ENCODE measurements around the gene MLX. TPM values are rescaled to one million over a fixed set of nuclear protein-coding genes. Genes with fewer than 3 reads are reported as not detected.

The MLX gene
- total RNA-seq, 1 experiment from 2014 or later: 37.5 TPM

DNA sequence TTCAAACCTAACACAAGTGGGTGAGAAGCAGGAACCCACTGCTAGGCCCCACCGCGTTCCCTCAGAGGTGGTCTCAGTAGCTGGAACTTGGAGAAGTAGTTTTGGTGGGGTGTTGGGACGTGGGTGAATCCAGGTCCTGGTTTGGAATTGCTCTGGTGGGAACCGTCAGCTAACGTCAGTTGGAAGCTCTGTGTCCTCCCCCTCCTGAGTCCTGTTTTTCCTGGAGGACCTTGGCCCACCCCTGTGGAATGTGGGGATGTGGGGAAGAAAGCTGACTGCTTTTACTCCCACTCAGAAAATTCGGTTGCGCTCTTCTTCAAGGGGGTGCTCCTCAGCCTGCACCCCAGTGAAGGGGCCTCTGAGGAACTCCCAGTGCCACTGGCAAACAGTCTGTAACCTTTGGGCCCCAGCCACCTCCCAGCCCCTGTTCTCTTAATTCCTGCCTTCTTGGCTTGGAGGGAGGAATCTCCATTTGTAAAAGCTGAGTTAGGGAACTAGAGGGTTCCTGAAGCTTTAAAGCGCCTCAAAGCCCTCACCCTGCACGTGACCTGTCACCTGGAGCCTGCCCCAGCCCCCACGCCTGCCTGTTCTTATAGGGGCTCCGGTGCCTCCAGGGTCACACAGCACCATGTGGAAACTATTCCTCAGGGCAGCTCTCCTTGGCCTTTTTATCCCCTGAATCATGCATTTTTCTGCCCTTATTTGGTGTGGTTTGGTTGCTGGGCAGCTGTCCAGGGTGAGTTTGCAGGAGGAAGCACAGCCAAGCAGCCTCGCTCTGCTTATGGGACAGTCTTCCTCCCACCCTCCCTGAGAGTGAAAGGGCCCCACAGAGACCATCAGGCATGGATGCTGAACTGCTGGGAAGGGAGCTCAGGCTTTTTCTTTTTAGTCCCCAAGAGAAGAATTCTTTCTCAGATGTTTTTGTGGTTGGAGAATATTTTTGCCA lies 47.1 kb upstream of the MLX start:
- H3K9me3 Mint-ChIP-seq (ENCODE audit: unreplicated experiment): no peaks in the 10 kb centered on the region
- no TSS peak for BruUV-seq (replicated peaks)
- no peaks in the 10 kb centered on the region for H3K27me3 Mint-ChIP-seq (ENCODE audit: insufficient read depth, unreplicated experiment)
- H3K4me1 ChIP-seq: peaks cover 64% of the 10 kb centered on the region
- H3K36me3 Mint-ChIP-seq (ENCODE audit: insufficient read depth, unreplicated experiment): peaks cover 35% of the 10 kb centered on the region
- CTCF ChIA-PET: interaction anchor here (0.5 to 2.6 kb wide), 8 partner anchors 7 to 244 kb away, joined by 3 to 20 read pairs (median 6); partner anchors contain the start of gene CAVIN1
- peaks cover 1% of the 10 kb centered on the region for H3K36me3 ChIP-seq (ENCODE audit: control insufficient read depth, insufficient read depth, low read length)
- TF ChIP-seq, protein P1, sequence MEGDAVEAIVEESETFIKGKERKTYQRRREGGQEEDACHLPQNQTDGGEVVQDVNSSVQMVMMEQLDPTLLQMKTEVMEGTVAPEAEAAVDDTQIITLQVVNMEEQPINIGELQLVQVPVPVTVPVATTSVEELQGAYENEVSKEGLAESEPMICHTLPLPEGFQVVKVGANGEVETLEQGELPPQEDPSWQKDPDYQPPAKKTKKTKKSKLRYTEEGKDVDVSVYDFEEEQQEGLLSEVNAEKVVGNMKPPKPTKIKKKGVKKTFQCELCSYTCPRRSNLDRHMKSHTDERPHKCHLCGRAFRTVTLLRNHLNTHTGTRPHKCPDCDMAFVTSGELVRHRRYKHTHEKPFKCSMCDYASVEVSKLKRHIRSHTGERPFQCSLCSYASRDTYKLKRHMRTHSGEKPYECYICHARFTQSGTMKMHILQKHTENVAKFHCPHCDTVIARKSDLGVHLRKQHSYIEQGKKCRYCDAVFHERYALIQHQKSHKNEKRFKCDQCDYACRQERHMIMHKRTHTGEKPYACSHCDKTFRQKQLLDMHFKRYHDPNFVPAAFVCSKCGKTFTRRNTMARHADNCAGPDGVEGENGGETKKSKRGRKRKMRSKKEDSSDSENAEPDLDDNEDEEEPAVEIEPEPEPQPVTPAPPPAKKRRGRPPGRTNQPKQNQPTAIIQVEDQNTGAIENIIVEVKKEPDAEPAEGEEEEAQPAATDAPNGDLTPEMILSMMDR (IDR thresholded peaks at IDR 0.05; ENCODE audit: insufficient read depth in 1 of 2, low read depth in 1 of 2, low read length in 1 of 2, severe bottlenecking in 1 of 2, unreplicated experiment in 1 of 2): no peak
- no peaks in the 10 kb centered on the region for H3K9me3 ChIP-seq
- no peaks in the 10 kb centered on the region for H3K27me3 ChIP-seq (replicated peaks; ENCODE audit: control insufficient read depth, insufficient read depth, low read length)
- peak; percentile 72 to 82 for DNase-seq
- POLR2A ChIA-PET: interaction anchor here (1.0 to 1.4 kb wide), 4 partner anchors 22 to 132 kb away, joined by 3 to 9 read pairs (median 4); partner anchors contain the start of genes CAVIN1 and STAT3
- peak overlapping the region; percentile 90 for H3K27ac Mint-ChIP-seq (ENCODE audit: unreplicated experiment)
- peak overlapping the region; percentile 45 for H3K4me3 Mint-ChIP-seq (ENCODE audit: unreplicated experiment)
- H3K4me3 ChIP-seq (ENCODE audit: low read depth, low read length): no peak overlapping the region
- peaks cover 55% of the 10 kb centered on the region for H3K4me1 Mint-ChIP-seq (ENCODE audit: low read depth, unreplicated experiment)
- intact Hi-C loops (cut with micrococcal nuclease; ENCODE audit: unreplicated experiment): loop anchor here (10.0 kb wide), 1 partner anchor 55 kb away; no protein-coding TSS in a partner anchor

DNA sequence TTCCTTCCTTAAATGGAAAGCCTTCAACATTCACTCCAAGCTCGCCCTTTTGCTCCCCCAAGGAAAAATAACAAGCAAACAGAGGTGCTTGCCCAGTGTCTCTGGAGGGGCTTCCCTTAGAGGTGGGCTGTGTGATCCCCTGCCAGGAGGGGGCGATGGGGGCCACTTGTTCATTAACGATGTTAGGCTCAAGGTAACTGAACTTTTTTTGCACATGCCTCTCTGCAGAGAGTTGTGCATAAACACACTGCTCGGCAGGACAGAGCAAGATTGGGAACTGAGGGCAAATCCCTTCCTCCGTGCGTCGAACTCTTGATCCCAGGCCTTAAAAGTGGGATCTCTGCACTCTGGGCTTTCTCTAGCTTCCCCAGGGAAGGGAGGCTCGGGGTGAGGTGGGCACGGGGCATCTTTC lies 46.4 kb upstream of the MLX start:
- Mint-ChIP-seq H3K4me3 (ENCODE audit: unreplicated experiment) (peak overlapping the region; percentile 45), H3K9me3 (ENCODE audit: unreplicated experiment) (no peaks in the 10 kb centered on the region), H3K4me1 (ENCODE audit: low read depth, unreplicated experiment) (peaks cover 62% of the 10 kb centered on the region), H3K27me3 (ENCODE audit: insufficient read depth, unreplicated experiment) (no peaks in the 10 kb centered on the region), H3K27ac (ENCODE audit: unreplicated experiment) (peak overlapping the region; percentile 90), H3K36me3 (ENCODE audit: insufficient read depth, unreplicated experiment) (peaks cover 35% of the 10 kb centered on the region)
- peak in 1 of 2 experiments; percentile 63 for DNase-seq
- ChIA-PET CTCF (interaction anchor here (0.9 to 2.2 kb wide), 5 partner anchors 58 to 243 kb away, joined by 3 to 11 read pairs (median 4); partner anchors contain the start of gene CAVIN1), POLR2A (interaction anchor here (0.6 to 1.4 kb wide), 4 partner anchors 21 to 211 kb away, joined by 3 to 9 read pairs (median 3); partner anchors contain the start of genes CAVIN1 and STAT3)
- TF ChIP-seq, protein P1 (IDR thresholded peaks at IDR 0.05; ENCODE audit: insufficient read depth in 1 of 2, low read depth in 1 of 2, low read length in 1 of 2, severe bottlenecking in 1 of 2, unreplicated experiment in 1 of 2): peak; percentile 44 to 52
- no peaks in the 10 kb centered on the region for H3K9me3 ChIP-seq
- peaks cover 1% of the 10 kb centered on the region for H3K36me3 ChIP-seq (ENCODE audit: control insufficient read depth, insufficient read depth, low read length)
- no peak overlapping the region for H3K4me3 ChIP-seq (ENCODE audit: low read depth, low read length)
- peaks cover 64% of the 10 kb centered on the region for H3K4me1 ChIP-seq
- no peaks in the 10 kb centered on the region for H3K27me3 ChIP-seq (replicated peaks; ENCODE audit: control insufficient read depth, insufficient read depth, low read length)
- TSS peak; percentile 18 for BruUV-seq (replicated peaks)
- intact Hi-C loops (cut with micrococcal nuclease; ENCODE audit: unreplicated experiment): no loop called here

DNA sequence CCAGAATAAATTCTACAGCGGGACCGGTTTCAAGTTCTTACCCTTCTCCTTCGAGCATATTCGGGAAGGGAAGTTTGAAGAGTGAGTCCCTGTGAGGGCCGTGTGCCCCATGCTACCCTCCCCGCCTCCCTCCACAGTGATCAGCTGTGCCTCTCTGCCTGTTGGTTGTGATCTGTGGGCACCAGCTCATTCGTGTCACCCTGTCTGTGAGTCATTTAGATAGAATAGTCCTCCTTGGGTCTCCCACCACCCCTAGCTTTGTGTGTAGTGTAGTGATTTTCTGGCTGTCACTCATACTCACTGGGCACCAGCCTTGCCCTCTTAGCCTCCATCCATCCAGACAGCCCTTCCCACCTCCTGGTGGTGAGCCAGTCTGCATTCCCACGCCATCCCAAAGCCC lies 45.9 kb upstream of the MLX start:
- ChIA-PET POLR2A (interaction anchor here (0.6 to 1.1 kb wide), 2 partner anchors 133 to 212 kb away, joined by 3 read pairs; partner anchors contain the start of gene STAT3), CTCF (interaction anchor here (2.2 kb wide), 1 partner anchor 57 kb away, joined by 11 read pairs; no protein-coding TSS in a partner anchor)
- H3K4me1 ChIP-seq: peaks cover 64% of the 10 kb centered on the region
- H3K27me3 ChIP-seq (replicated peaks; ENCODE audit: control insufficient read depth, insufficient read depth, low read length): no peaks in the 10 kb centered on the region
- peaks cover 1% of the 10 kb centered on the region for H3K36me3 ChIP-seq (ENCODE audit: control insufficient read depth, insufficient read depth, low read length)
- H3K4me3 ChIP-seq (ENCODE audit: low read depth, low read length): no peak overlapping the region
- intact Hi-C loops (cut with micrococcal nuclease; ENCODE audit: unreplicated experiment): no loop called here
- H3K9me3 Mint-ChIP-seq (ENCODE audit: unreplicated experiment): no peaks in the 10 kb centered on the region
- H3K9me3 ChIP-seq: no peaks in the 10 kb centered on the region
- DNase-seq: no peak
- H3K4me3 Mint-ChIP-seq (ENCODE audit: unreplicated experiment): peak overlapping the region; percentile 45
- peaks cover 62% of the 10 kb centered on the region for H3K4me1 Mint-ChIP-seq (ENCODE audit: low read depth, unreplicated experiment)
- TF ChIP-seq, protein P1 (IDR thresholded peaks at IDR 0.05; ENCODE audit: insufficient read depth in 1 of 2, low read depth in 1 of 2, low read length in 1 of 2, severe bottlenecking in 1 of 2, unreplicated experiment in 1 of 2): no peak
- peak overlapping the region; percentile 90 for H3K27ac Mint-ChIP-seq (ENCODE audit: unreplicated experiment)
- peaks cover 35% of the 10 kb centered on the region for H3K36me3 Mint-ChIP-seq (ENCODE audit: insufficient read depth, unreplicated experiment)
- no TSS peak for BruUV-seq (replicated peaks)
- H3K27me3 Mint-ChIP-seq (ENCODE audit: insufficient read depth, unreplicated experiment): no peaks in the 10 kb centered on the region
